ENCODE measurements around the gene RUNX3. TPM values are rescaled to one million over a fixed set of nuclear protein-coding genes. Genes with fewer than 3 reads are reported as not detected.

RUNX3 gene
- total and polyA plus RNA-seq, 2 donors, result 0.37 to 2.5 TPM

- DNase-seq (ENCODE audit: extremely low spot score), result no peak
- H3K36me3 ChIP-seq (ENCODE audit: insufficient read depth), result no peaks in the 10 kb centered on the region
- H3K27ac ChIP-seq (ENCODE audit: low read depth), result no peak overlapping the region
- H3K4me3 ChIP-seq (ENCODE audit: low read depth, low read length), result no peak overlapping the region
- WGBS, result 80% methylated on average over 22 of the region's 22 CpGs
- H3K4me1 ChIP-seq (ENCODE audit: insufficient read depth), result no peaks in the 10 kb centered on the region
Observed at GRCh38 chr1:24868016-24868875, 61.8 kb downstream of the RUNX3 start.

GRCh38 chr1:24867084-24867870 is 62.8 kb downstream of the RUNX3 start:
- DNase-seq (ENCODE audit: extremely low spot score), result no peak

GRCh38 chr1:24866211-24867083 is 63.6 kb downstream of the RUNX3 start:
- Histone ChIP-seq H3K4me3 (ENCODE audit: low read depth, low read length) (no peak overlapping the region), H3K4me1 (ENCODE audit: insufficient read depth) (no peaks in the 10 kb centered on the region), H3K36me3 (ENCODE audit: insufficient read depth) (no peaks in the 10 kb centered on the region), H3K27ac (ENCODE audit: low read depth) (no peak overlapping the region)
- WGBS, result 73% methylated on average over 17 of the region's 17 CpGs
- DNase-seq (ENCODE audit: extremely low spot score), result no peak

More at GRCh38 chr1:24867084-24867870, 62.8 kb downstream of the RUNX3 start:
- no peak overlapping the region for H3K27ac ChIP-seq (ENCODE audit: low read depth)
- 50% methylated on average over 18 of the region's 18 CpGs for whole genome bisulfite sequencing
- H3K4me1 ChIP-seq (ENCODE audit: insufficient read depth), result no peaks in the 10 kb centered on the region
- no peak overlapping the region for H3K4me3 ChIP-seq (ENCODE audit: low read depth, low read length)
- H3K36me3 ChIP-seq (ENCODE audit: insufficient read depth), result no peaks in the 10 kb centered on the region

- Histone ChIP-seq H3K36me3 (ENCODE audit: insufficient read depth) (no peaks in the 10 kb centered on the region), H3K27ac (ENCODE audit: low read depth) (no peak overlapping the region), H3K4me1 (ENCODE audit: insufficient read depth) (no peaks in the 10 kb centered on the region), H3K4me3 (ENCODE audit: low read depth, low read length) (no peak overlapping the region)
- DNase-seq (ENCODE audit: extremely low spot score), result no peak
- WGBS, result 86% methylated on average over 3 of the region's 3 CpGs
Observed at GRCh38 chr1:24865587-24865986, 64.5 kb downstream of the RUNX3 start.

- 82% methylated on average over 7 of the region's 7 CpGs for WGBS
- no peak overlapping the region for H3K4me3 ChIP-seq (ENCODE audit: low read depth, low read length)
- no peaks in the 10 kb centered on the region for H3K36me3 ChIP-seq (ENCODE audit: insufficient read depth)
- no peak overlapping the region for H3K27ac ChIP-seq (ENCODE audit: low read depth)
- DNase-seq (ENCODE audit: extremely low spot score), result no peak
- no peaks in the 10 kb centered on the region for H3K4me1 ChIP-seq (ENCODE audit: insufficient read depth)
Observed at GRCh38 chr1:24865168-24865567, 64.9 kb downstream of the RUNX3 start.

GRCh38 chr1:24864370-24864777 is 65.7 kb downstream of the RUNX3 start:
- Histone ChIP-seq H3K36me3 (ENCODE audit: insufficient read depth) (no peaks in the 10 kb centered on the region), H3K4me1 (ENCODE audit: insufficient read depth) (no peaks in the 10 kb centered on the region), H3K4me3 (ENCODE audit: low read depth, low read length) (no peak overlapping the region), H3K27ac (ENCODE audit: low read depth) (no peak overlapping the region)
- no peak for DNase-seq (ENCODE audit: extremely low spot score)
- 43% methylated on average over 8 of the region's 8 CpGs for WGBS

GRCh38 chr1:24862775-24863483 is 67.1 kb downstream of the RUNX3 start:
- Histone ChIP-seq H3K36me3 (ENCODE audit: insufficient read depth) (no peaks in the 10 kb centered on the region), H3K27ac (ENCODE audit: low read depth) (no peak overlapping the region), H3K4me1 (ENCODE audit: insufficient read depth) (no peaks in the 10 kb centered on the region), H3K4me3 (ENCODE audit: low read depth, low read length) (no peak overlapping the region)
- WGBS, result 85% methylated on average over 12 of the region's 12 CpGs
- DNase-seq (ENCODE audit: extremely low spot score), result no peak

GRCh38 chr1:24861821-24862727 is 68.0 kb downstream of the RUNX3 start:
- H3K36me3 ChIP-seq (ENCODE audit: insufficient read depth), result no peaks in the 10 kb centered on the region
- no peak overlapping the region for H3K27ac ChIP-seq (ENCODE audit: low read depth)
- H3K4me3 ChIP-seq (ENCODE audit: low read depth, low read length), result no peak overlapping the region
- no peaks in the 10 kb centered on the region for H3K4me1 ChIP-seq (ENCODE audit: insufficient read depth)
- no peak for DNase-seq (ENCODE audit: extremely low spot score)
- 58% methylated on average over 28 of the region's 28 CpGs for WGBS

GRCh38 chr1:24860841-24861240 is 69.2 kb downstream of the RUNX3 start:
- H3K36me3 ChIP-seq (ENCODE audit: insufficient read depth), result no peaks in the 10 kb centered on the region
- H3K4me3 ChIP-seq (ENCODE audit: low read depth, low read length), result no peak overlapping the region
- H3K4me1 ChIP-seq (ENCODE audit: insufficient read depth), result no peaks in the 10 kb centered on the region
- no peak for DNase-seq (ENCODE audit: extremely low spot score)
- no peak overlapping the region for H3K27ac ChIP-seq (ENCODE audit: low read depth)
- WGBS, result 73% methylated on average over 15 of the region's 15 CpGs

- H3K27ac ChIP-seq (ENCODE audit: low read depth), result no peak overlapping the region
- no peak for DNase-seq (ENCODE audit: extremely low spot score)
- H3K4me1 ChIP-seq (ENCODE audit: insufficient read depth), result no peaks in the 10 kb centered on the region
- no peak overlapping the region for H3K4me3 ChIP-seq (ENCODE audit: low read depth, low read length)
- no peaks in the 10 kb centered on the region for H3K36me3 ChIP-seq (ENCODE audit: insufficient read depth)
- WGBS, result 81% methylated on average over 10 of the region's 10 CpGs
Observed at GRCh38 chr1:24859063-24860010, 70.7 kb downstream of the RUNX3 start.

- Histone ChIP-seq H3K4me1 (ENCODE audit: insufficient read depth) (no peaks in the 10 kb centered on the region), H3K27ac (ENCODE audit: low read depth) (no peak overlapping the region), H3K36me3 (ENCODE audit: insufficient read depth) (no peaks in the 10 kb centered on the region), H3K4me3 (ENCODE audit: low read depth, low read length) (no peak overlapping the region)
- no peak for DNase-seq (ENCODE audit: extremely low spot score)
- 77% methylated on average over 1 of the region's 1 CpG for WGBS
Observed at GRCh38 chr1:24858277-24858676, 71.8 kb downstream of the RUNX3 start.
